GM18868 (cell line): Measurements from ENCODE around the gene RAF1.

Experiments
- ATAC-seq: cut with Tn5 transposase; IDR thresholded peaks from one replicate; pipeline ENCODE4 v1.9.1; 2021; ENCODE audit warnings: mild to moderate bottlenecking, moderate library complexity; ENCODE audit not compliant: unreplicated experiment

Gene RAF1

GRCh38 chr3:12601072-12601471 is 62.8 kb downstream of the RAF1 start:
- ATAC-seq: no peak

- ATAC-seq: no peak
Measured at GRCh38 chr3:12598890-12599289, 65.0 kb downstream of the RAF1 start.

DNA sequence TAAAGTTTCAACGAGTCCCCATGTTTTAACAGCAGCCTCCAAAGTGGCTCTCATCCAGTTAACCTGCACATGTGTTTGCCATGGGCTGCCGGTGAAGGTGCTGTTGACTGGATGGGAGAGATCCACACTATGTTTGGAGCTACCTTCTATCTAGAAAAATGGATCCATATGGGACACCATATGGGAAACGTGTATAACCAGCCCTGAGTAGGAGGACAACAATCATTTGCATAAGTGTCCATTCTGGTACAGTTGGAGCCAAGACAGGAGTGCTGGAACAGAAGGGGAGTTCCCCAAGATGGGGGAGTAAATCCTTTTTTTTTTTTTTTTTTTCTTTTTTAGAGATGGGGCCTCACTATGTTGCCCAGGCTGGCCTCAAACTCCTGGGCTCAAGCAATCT is 70.4 kb downstream of the RAF1 start:
- no peak for ATAC-seq

DNA sequence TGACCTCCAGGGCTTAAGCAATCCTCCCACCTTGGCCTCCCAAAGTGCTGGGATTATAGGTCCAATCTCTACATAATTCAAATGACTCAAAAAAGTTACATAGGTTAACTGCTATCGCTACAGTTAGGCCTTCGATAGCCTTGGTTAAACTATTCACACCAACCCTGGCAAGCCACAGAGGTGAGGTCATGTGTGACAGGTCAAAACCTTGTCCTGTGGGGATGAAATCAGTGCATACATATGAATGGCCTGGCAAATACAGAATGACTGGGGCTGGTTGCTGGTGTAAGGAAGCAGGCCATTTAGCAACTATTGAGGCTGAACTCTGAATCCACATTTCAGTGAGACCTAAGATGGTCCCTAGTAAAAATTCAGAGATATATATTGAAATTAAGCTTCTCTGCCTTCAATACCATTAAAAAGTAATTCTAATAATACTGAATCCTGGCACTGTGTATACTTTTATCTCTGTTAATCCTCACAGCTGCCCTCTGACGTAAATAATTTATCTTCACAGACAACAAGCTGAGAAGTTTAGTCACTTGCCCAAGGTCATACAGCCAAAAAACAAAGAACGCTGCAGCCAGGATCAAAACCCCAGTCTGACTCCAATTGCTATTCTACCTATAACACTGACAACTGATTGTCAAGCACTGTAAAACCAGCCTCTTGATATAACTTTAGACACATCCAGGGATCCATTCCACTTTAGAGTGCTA is 71.8 kb downstream of the RAF1 start:
- no peak for ATAC-seq

- no peak for ATAC-seq
Measured at GRCh38 chr3:12591456-12591855, 72.5 kb downstream of the RAF1 start.

- ATAC-seq: no peak
Measured at GRCh38 chr3:12590096-12590495, 73.8 kb downstream of the RAF1 start.

DNA sequence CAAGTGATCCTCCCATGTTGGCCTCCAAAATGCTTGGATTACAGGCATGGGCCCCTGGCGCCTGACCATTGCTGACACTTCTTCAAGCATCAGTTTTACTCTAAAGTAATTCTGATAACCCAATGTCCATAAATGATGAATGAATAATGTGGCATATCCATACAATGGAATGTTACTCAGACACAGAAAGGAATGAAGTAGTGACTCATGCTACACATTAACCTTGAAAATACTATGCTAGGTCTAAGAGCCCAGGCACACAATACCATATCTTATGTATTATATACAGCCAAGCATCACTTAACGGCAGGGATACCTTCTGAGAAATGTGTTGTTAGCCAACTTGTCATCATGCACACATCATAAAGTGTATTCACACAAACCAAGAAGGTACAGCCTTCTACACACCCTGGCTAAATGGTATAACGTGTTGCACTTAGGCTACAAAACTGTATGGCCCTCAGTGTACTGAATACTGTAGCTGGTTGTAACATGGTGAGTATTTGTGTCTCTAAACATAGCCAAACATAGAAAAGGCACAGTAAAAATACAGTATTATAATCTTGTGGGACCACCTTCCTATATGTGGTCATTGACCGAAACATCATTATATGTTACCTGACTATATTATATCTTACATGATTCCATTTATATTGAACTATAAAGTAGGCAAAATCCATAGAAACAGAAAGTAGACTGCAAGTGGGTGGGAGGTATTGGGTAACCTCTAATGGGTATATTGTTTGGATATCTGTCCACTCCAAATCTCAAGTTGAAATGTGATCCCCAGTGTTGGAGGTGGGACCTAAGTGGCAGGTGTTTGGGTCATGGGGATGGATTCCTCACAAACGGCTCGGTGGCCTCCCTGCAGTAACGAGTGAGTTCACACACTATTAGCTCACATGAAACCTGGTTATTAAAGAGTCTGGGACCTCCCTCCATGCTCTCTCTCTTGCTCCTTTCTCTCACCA is 75.6 kb downstream of the RAF1 start:
- no peak for ATAC-seq

GRCh38 chr3:12586403-12586802 is 77.5 kb downstream of the RAF1 start:
- no peak for ATAC-seq

DNA sequence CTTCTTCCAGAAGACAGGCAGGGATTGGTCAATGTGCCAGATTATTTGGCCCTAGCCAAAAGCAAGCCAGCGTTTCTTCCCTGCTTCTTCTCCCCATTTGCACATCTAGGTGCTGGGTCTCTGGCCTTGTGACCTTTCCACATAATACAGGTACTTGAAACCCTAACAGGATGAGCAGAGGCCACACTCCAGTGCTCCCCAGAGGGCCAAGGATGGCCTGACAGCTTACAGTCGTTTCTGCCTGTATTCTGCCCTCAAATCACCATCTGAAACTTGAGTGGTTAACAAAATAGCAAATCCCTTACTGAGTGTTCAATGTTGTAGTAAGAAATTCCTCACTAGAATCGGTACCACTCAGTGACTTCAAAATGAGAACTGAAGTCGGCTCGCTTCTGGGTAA is 77.9 kb downstream of the RAF1 start:
- ATAC-seq: no peak

- no peak for ATAC-seq
Measured at GRCh38 chr3:12585181-12585580, 78.7 kb downstream of the RAF1 start.

DNA sequence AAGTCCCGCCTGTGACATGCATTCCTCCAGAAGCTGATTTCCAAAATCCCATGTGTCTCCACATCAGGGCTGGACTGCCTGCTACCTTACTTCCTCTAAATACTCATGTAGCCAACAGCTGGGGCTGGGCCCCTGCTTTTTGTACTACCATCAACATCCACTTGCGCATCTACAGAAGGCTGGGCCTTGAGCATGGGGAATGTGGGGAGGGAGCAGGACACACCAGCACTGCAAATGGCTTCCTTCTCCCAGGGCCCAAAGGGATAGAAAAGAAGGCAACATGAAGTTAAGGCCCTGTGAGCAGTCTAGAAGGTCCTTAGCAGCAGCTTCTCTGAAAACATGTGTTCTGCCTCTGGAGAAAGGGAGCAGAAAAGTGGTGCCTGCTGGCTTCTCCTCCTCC is 79.8 kb downstream of the RAF1 start:
- no peak for ATAC-seq

GRCh38 chr3:12583280-12583679 is 80.6 kb downstream of the RAF1 start:
- no peak for ATAC-seq

DNA sequence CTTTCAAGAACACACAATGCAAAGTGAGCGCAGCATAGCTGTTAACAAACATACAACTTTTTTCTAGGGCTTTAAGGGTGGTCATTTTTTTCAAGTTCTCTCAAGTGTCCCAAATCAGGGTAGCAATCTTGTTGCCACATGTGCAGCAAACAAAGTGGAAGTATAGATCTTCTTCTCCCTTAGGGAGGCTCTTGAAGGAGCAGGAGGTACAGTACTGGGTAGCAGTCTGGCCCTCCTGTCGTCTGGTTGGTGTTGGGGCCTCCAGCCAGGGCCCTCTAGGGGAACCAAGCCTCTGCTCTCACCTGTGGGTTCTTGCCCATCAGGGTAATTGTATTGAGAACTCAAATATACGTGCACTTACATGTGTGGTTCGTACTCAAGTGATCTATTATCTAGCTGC is 81.2 kb downstream of the RAF1 start:
- ATAC-seq: no peak

DNA sequence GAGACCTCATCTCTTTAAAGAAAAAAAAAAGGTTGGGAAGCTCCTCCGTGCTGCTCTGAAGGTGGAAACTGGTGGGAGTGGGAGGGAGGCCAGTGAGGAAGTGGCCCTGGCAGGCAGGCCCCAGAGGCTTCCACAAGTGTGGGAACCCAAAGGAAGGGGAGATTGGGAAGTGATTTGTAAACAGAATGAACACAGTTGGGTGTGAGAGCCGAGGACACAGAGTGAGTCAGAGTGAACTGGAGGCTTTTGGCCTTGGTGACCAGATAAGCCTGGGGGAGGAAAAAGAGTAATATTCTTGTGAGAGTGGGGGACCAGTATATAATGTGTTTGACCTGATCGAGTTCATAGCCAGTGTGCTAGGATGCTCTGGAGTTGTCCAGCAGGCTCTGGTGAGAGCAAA is 84.0 kb downstream of the RAF1 start:
- ATAC-seq: no peak

DNA sequence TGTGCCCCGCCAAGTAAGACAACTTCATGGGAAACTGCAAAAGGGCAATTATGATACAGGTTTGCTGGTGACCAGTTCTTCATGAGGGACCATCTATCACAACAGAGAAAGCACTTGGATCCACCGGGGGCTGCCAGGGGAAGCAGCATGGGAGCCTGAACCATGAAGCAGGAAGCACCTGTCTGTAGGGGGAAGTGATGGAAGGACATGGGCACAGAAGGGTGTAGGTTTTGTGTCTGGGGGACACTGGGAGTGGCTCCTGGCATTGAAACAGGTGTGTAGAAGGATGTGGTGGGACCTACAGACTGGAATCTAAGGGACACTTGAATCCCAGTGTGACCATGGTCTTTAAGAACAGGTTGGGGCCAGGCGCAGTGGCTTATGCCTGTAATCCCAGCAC is 84.5 kb downstream of the RAF1 start:
- no peak for ATAC-seq

- ATAC-seq: no peak
Measured at GRCh38 chr3:12578742-12579141, 85.2 kb downstream of the RAF1 start.

DNA sequence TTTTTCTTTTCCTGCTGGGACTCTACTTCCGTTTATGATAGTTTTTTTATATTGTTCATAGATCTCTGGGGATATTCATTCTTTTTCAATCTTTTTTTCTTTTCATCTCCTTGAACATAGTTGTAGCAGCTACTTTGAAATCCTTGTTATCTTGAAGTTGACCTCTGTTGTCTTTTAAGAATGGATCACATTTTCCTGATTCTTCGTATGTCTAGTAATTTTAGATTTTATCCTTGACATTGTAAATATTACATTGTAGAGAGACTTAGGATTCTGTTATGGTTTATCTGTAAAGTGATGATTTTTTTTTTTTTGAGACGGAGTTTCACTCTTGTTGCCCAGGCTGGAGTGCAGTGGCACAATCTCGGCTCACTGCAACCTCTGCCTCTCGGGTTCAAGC is 86.5 kb downstream of the RAF1 start:
- ATAC-seq: no peak

GRCh38 chr3:12574661-12575060 is 89.3 kb downstream of the RAF1 start:
- ATAC-seq: no peak

GRCh38 chr3:12574131-12574530 is 89.8 kb downstream of the RAF1 start:
- ATAC-seq: no peak

- no peak for ATAC-seq
Measured at GRCh38 chr3:12571986-12572385, 91.9 kb downstream of the RAF1 start.

DNA sequence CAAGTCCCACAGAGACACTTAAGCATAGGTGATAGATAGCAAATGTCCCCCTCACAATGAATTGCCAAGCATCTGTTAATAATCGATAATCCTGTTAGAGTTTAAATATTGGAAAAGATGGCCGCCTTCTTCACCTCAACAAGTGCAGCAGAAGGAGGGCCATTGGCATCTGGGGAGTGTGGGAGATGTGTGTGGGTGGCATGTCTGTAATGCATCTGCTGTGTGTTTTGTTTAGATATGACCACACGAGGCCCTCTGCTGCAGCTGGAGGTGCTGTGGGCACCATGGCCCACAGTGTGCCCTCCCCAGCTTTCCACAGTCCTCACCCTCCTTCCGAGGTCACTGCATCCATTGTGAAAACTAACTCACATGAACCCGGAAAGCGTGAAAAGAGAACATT is 94.1 kb downstream of the RAF1 start:
- ATAC-seq: no peak

- no peak for ATAC-seq
Measured at GRCh38 chr3:12568747-12569146, 95.2 kb downstream of the RAF1 start.
